ENCODE data around the gene RELN. TPM values are rescaled to one million over a fixed set of nuclear protein-coding genes. Genes with fewer than 3 reads are reported as not detected.
"Not testable (repeated sequence)": the region's sequence is repeated elsewhere in the genome, so short reads cannot be mapped to it uniquely, and the experiment has no call there.

RELN gene
- total RNA-seq, 1 donor from 2014 or later = 7.3 TPM

GRCh38 chr7:103501206-103501605 lies 488.3 kb downstream of the RELN start:
- no peak overlapping the region for H3K27ac Mint-ChIP-seq
- DNase-seq (ENCODE audit: low spot score in 2 of 2, unreplicated experiment in 2 of 2) = no peak
- H3K36me3 Mint-ChIP-seq = no peaks in the 10 kb centered on the region
- no peaks in the 10 kb centered on the region for H3K4me1 Mint-ChIP-seq
- H3K9me3 Mint-ChIP-seq = no peaks in the 10 kb centered on the region
- peaks cover 30% of the 10 kb centered on the region for H3K27me3 Mint-ChIP-seq (ENCODE audit: low read depth)
- H3K4me3 Mint-ChIP-seq = no peak overlapping the region
- TF ChIP-seq CTCF (IDR thresholded peaks at IDR 0.05; ENCODE audit: unreplicated experiment) = no peak

GRCh38 chr7:103499976-103500375 lies 489.5 kb downstream of the RELN start:
- Mint-ChIP-seq H3K27ac (no peak overlapping the region), H3K4me1 (no peaks in the 10 kb centered on the region), H3K4me3 (no peak overlapping the region), H3K36me3 (no peaks in the 10 kb centered on the region), H3K27me3 (ENCODE audit: low read depth) (peaks cover 25% of the 10 kb centered on the region), H3K9me3 (no peaks in the 10 kb centered on the region)
- no peak for DNase-seq (ENCODE audit: low spot score in 2 of 2, unreplicated experiment in 2 of 2)
- TF ChIP-seq CTCF (IDR thresholded peaks at IDR 0.05; ENCODE audit: unreplicated experiment) = no peak

GRCh38 chr7:103487419-103487818 lies 502.0 kb downstream of the RELN start:
- Mint-ChIP-seq H3K27me3 (ENCODE audit: low read depth) (peaks cover 32% of the 10 kb centered on the region), H3K4me3 (no peak overlapping the region), H3K9me3 (no peaks in the 10 kb centered on the region), H3K36me3 (no peaks in the 10 kb centered on the region), H3K4me1 (no peaks in the 10 kb centered on the region), H3K27ac (no peak overlapping the region)
- DNase-seq (ENCODE audit: low spot score in 2 of 2, unreplicated experiment in 2 of 2) = no peak
- TF ChIP-seq CTCF (IDR thresholded peaks at IDR 0.05; ENCODE audit: unreplicated experiment) = no peak

GRCh38 chr7:103486873-103487272 lies 502.6 kb downstream of the RELN start:
- H3K27ac Mint-ChIP-seq; H3K9me3 Mint-ChIP-seq; H3K4me3 Mint-ChIP-seq; H3K36me3 Mint-ChIP-seq; DNase-seq (ENCODE audit: low spot score in 2 of 2, unreplicated experiment in 2 of 2); H3K4me1 Mint-ChIP-seq: not testable (repeated sequence)
- H3K27me3 Mint-ChIP-seq (ENCODE audit: low read depth) = peaks cover 37% of the 10 kb centered on the region

DNA sequence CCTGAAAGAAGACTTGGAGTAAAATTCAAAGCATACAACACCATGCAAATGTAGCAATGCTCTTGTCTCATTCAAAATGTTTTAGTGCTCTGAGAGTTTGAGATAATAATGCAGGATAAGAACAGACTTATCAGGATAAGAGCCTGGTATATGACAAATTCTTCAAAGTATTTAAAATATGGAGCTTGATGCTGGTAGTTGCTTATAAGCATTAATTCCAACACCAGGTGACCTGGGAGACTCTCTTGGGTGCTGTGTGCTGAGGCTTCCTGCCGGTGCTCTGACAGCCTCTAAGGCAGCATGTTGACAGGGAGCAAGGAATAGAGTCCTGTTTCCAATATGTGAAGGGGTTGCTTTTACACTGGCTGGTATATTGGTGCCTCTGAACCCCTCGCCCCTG lies 508.7 kb downstream of the RELN start:
- no peak overlapping the region for H3K27ac Mint-ChIP-seq
- H3K36me3 Mint-ChIP-seq = no peaks in the 10 kb centered on the region
- H3K4me3 Mint-ChIP-seq = no peak overlapping the region
- no peak for TF ChIP-seq CTCF (IDR thresholded peaks at IDR 0.05; ENCODE audit: unreplicated experiment)
- H3K4me1 Mint-ChIP-seq = no peaks in the 10 kb centered on the region
- peaks cover 54% of the 10 kb centered on the region for H3K27me3 Mint-ChIP-seq (ENCODE audit: low read depth)
- H3K9me3 Mint-ChIP-seq = no peaks in the 10 kb centered on the region
- no peak for DNase-seq (ENCODE audit: low spot score in 2 of 2, unreplicated experiment in 2 of 2)

DNA sequence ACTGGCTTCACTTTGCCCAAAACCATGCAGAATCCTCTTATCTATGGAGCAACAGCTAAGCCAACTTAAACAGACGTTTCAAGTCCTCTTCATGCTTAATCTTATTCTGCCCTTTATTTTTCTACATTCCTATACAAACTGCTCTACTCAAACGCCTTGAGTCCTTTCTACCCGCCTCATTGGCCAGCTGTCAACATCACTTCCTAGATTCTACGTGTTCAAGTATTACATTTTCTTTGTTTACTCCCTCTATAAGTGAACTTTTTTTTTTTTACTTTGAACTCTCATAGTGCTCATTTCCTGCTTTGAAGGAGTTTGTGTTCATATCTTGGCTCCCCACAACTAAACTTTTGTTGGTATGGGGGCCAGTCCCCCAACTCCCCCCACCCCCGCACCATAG lies 514.5 kb downstream of the RELN start:
- Mint-ChIP-seq H3K27me3 (ENCODE audit: low read depth) (peaks cover 51% of the 10 kb centered on the region), H3K9me3 (no peaks in the 10 kb centered on the region), H3K4me1 (no peaks in the 10 kb centered on the region), H3K4me3 (no peak overlapping the region), H3K27ac (no peak overlapping the region), H3K36me3 (no peaks in the 10 kb centered on the region)
- DNase-seq (ENCODE audit: low spot score in 2 of 2, unreplicated experiment in 2 of 2) = no peak
- no peak for TF ChIP-seq CTCF (IDR thresholded peaks at IDR 0.05; ENCODE audit: unreplicated experiment)

Data from mesothelial cell of epicardium (in vitro differentiated cells).